Loucy (cell line): ENCODE data around the gene TCEA3.

Source experiments
- EZH2phosphoT487 ChIP-seq: fragments of 200-600 bp; IDR thresholded peaks from 2 replicates; pipeline ENCODE4 v1.6.1; 2018; ENCODE audit warnings: antibody characterized with exemption, mild to moderate bottlenecking, moderate library complexity, borderline replicate concordance
- TF ChIP-seq, protein P1 (sequence below): fragments of 200-600 bp; sonication (generic); conservative IDR thresholded peaks from 2 replicates; pipeline ENCODE4 v1.5.1; 2014; ENCODE audit warnings: mild to moderate bottlenecking, antibody characterized with exemption, low read length

DNA sequence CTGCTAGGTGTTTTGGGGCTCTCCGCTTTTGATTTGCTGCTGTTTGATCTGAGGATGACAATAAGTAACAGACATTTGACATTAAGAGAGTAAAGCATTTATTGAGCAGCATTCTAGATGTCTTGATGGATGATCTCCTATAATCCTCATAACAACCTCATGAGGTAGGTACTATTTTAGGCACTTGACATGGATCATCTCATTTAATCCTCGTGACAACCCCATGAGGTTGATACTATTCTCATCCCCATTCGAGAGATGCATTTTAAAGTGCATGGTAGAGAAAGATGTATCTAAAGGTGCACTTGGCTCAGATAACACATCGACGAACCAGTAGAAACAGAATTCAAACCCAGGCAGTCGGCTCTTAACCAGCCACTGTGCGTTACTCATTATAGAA, 26.6 kb downstream of the TCEA3 start:
- TF ChIP-seq, protein P1, sequence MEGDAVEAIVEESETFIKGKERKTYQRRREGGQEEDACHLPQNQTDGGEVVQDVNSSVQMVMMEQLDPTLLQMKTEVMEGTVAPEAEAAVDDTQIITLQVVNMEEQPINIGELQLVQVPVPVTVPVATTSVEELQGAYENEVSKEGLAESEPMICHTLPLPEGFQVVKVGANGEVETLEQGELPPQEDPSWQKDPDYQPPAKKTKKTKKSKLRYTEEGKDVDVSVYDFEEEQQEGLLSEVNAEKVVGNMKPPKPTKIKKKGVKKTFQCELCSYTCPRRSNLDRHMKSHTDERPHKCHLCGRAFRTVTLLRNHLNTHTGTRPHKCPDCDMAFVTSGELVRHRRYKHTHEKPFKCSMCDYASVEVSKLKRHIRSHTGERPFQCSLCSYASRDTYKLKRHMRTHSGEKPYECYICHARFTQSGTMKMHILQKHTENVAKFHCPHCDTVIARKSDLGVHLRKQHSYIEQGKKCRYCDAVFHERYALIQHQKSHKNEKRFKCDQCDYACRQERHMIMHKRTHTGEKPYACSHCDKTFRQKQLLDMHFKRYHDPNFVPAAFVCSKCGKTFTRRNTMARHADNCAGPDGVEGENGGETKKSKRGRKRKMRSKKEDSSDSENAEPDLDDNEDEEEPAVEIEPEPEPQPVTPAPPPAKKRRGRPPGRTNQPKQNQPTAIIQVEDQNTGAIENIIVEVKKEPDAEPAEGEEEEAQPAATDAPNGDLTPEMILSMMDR: no peak
- no peak for TF ChIP-seq EZH2phosphoT487
